ENCODE measurements around the gene PTPRO.

GRCh38 chr12:15555446-15555845 lies 233.1 kb downstream of the PTPRO start:
- TF ChIP-seq POLR2AphosphoS5 (IDR thresholded peaks at IDR 0.05; ENCODE audit: low read depth, low read length) (no peak), POLR2A (IDR thresholded peaks at IDR 0.05; ENCODE audit: low read depth, low read length) (no peak)
